Mesodermal cell (in vitro differentiated cells): Measurements from ENCODE around the gene GALNT13.

Experiments
- H3K27ac ChIP-seq: 2 replicates; pipeline ENCODE4 v1.7.0; 2013; ENCODE audit warnings: mild to moderate bottlenecking, low read depth, low read length, moderate library complexity; ENCODE audit not compliant: severe bottlenecking
- H3K36me3 ChIP-seq: 2 replicates; pipeline ENCODE4 v1.7.1; 2013; ENCODE audit warnings: mild to moderate bottlenecking, low read length, moderate library complexity; ENCODE audit not compliant: control insufficient read depth, insufficient read depth
- H3K4me1 ChIP-seq: one replicate; pipeline ENCODE4 v1.7.1; 2013; ENCODE audit warnings: mild to moderate bottlenecking, low read length; ENCODE audit not compliant: insufficient read depth, control insufficient read depth, poor library complexity, severe bottlenecking
- H3K4me3 ChIP-seq: 2 replicates; pipeline ENCODE4 v1.7.0; 2013; ENCODE audit warnings: low read length, control low read depth, mild to moderate bottlenecking; ENCODE audit not compliant: insufficient read depth, poor library complexity, severe bottlenecking; ENCODE audit errors: extremely low read depth
- H3K9me3 ChIP-seq: 2 replicates; pipeline ENCODE4 v1.7.1; 2013; ENCODE audit warnings: mild to moderate bottlenecking, low read length, moderate library complexity; ENCODE audit not compliant: control insufficient read depth
- WGBS, 2 experiments: methylation state at CpG; one replicate each; pipeline ENCODE4 v1.1.5; 2013; ENCODE audit warnings: missing lambda C conversion rate in 2 of 2; ENCODE audit not compliant: insufficient coverage in 2 of 2; 5-methylcytosine and 5-hydroxymethylcytosine counted together

The GALNT13 gene

DNA sequence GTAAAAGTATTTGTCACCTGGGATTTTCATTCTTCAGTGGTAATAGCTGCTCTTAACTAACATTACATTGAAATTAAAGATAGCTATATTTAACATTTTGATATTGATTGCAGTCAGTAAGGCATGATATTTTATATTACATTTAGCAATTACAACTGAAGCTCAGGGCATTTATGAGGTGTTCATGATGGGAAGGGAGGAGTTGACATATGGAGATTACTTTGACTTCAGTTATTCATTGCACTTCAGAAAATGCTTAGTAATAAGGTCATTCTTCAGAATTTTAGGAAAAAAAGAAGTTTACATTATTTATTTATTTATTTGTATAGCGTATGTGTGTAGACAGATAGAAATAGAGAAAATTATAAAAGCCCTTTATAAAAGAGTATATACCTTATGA lies 352.0 kb downstream of the GALNT13 start:
- WGBS, 2 experiments = no CpG with 5 or more reads among the region's 1 CpG
- Histone ChIP-seq H3K9me3 (no peaks in the 10 kb centered on the region), H3K27ac (no peak overlapping the region), H3K4me1 (peaks cover 6% of the 10 kb centered on the region), H3K36me3 (no peaks in the 10 kb centered on the region), H3K4me3 (no peak overlapping the region)

DNA sequence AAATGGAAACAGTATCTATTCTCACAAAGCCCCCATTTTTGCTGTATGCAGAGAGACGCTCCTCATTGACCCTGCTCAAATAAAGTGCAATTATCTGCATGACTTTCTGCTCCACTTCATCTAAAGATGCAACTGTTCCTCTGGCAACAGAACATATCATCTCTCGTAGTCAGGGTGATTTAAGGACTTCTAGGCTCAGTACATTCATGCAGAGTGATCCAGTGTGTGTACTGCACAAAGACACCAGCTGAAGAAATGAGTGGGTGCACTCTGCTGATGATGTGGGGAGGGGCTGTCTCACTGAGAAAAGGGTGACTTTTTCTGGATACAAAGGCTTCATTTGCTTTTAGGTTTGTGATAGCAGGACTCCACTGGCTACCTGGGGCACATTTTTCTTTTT lies 355.2 kb downstream of the GALNT13 start:
- 100% methylated on average over 1 to 2 of the region's 2 CpGs for WGBS, 2 experiments
- Histone ChIP-seq H3K27ac (no peak overlapping the region), H3K36me3 (no peaks in the 10 kb centered on the region), H3K4me1 (peaks cover 12% of the 10 kb centered on the region), H3K9me3 (no peaks in the 10 kb centered on the region), H3K4me3 (no peak overlapping the region)

DNA sequence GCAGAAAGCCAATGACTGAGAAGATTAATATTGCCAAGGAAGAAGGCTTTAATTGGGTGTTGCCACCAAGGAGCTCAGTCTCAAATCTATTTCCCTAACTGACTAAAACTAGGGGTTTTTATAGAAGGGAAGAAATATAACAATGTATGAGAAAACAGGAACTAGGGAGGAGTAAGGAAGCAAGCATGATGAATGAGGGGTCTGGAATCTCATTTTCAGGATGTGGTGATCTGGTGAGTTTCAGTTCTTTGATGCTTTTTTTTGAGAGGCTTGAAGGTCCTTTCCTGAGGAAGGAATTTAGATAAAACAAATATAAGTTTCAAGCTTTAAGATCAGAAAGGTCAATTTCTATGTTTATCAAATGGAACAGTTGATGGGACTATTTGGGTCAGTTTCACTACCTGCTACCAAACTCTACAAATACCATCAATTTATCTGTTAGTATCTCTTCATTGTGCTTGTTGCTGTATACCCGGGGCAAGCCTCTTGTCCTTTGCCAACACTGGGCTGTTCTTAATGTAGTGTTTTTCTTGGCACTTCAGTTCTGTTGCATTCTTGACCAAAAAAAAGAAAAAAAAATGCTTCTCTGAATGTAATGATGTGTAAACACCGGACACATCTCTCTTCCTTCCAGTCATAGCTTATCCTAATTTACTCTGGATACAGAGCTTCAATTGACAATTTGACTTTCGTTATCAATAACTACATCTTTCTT lies 357.0 kb downstream of the GALNT13 start:
- 90 to 100% methylated on average over 1 to 2 of the region's 3 CpGs for WGBS, 2 experiments
- H3K27ac ChIP-seq = no peak overlapping the region
- no peak overlapping the region for H3K4me3 ChIP-seq
- no peaks in the 10 kb centered on the region for H3K9me3 ChIP-seq
- H3K4me1 ChIP-seq = peaks cover 12% of the 10 kb centered on the region
- H3K36me3 ChIP-seq = no peaks in the 10 kb centered on the region

DNA sequence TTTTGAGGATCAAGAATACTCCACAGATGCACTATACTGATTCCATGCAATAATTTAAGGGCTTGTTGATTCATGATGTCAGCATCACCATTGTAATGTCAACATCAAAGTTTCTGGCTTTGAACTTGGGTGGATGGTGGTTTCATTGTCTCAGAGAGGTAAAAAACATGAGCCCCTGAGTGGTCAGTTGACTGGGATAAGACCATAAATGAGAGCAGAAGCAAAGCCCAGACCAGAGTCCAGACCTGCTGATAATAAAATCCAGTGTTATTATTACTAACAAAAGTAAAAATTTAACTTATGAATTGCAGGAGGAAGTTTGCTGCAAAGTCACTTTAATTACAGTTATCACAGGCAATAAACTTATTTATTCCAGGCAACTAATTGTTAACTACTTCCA lies 358.2 kb downstream of the GALNT13 start:
- Histone ChIP-seq H3K4me3 (no peak overlapping the region), H3K9me3 (no peaks in the 10 kb centered on the region), H3K27ac (no peak overlapping the region), H3K4me1 (peaks cover 12% of the 10 kb centered on the region), H3K36me3 (no peaks in the 10 kb centered on the region)

DNA sequence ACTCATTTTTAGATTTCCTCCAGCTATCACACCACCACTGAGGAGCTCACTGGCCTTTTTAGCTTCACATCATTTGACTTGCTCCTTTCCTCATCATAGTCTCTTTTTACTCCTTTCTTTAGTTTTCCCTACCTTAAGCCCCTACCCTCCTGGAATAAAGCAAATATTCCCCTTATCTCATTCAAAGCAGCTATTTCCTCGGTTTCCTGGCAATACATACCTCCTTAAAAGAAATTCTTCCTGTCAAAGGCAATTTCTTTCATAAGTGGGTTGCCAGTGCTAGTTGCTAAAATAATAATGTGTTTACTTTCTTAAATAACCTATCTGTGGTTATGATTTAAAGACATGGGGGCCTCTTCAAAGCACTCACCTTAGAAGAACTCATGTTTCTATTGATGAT lies 359.3 kb downstream of the GALNT13 start:
- peak overlapping the region; percentile 32 for H3K27ac ChIP-seq
- no peaks in the 10 kb centered on the region for H3K36me3 ChIP-seq
- no CpG with 5 or more reads among the region's 1 CpG for WGBS, 2 experiments
- H3K4me3 ChIP-seq = no peak overlapping the region
- peaks cover 12% of the 10 kb centered on the region for H3K4me1 ChIP-seq
- no peaks in the 10 kb centered on the region for H3K9me3 ChIP-seq

DNA sequence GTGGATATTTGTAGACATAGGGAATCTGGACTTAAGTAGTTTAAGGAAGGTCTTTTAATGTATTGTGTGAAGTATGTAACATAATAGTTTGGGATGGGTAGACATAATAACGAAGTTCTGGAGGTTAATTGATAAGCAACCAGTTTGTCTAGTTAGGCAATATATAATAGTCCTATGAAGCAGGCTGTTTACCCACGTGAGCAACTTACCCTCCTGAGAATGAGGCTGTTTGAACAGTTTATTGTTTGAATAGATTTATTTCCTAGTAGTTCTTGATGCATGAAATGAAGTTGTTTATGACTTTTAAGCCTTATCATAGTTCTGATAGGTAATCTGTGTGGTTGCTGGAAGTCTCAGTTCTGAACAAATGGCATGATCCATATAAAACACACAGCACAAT lies 361.5 kb downstream of the GALNT13 start:
- Histone ChIP-seq H3K36me3 (no peaks in the 10 kb centered on the region), H3K9me3 (no peaks in the 10 kb centered on the region), H3K4me3 (no peak overlapping the region), H3K4me1 (peaks cover 11% of the 10 kb centered on the region), H3K27ac (no peak overlapping the region)
- 86 to 100% methylated on average over 1 to 2 of the region's 2 CpGs for WGBS, 2 experiments

DNA sequence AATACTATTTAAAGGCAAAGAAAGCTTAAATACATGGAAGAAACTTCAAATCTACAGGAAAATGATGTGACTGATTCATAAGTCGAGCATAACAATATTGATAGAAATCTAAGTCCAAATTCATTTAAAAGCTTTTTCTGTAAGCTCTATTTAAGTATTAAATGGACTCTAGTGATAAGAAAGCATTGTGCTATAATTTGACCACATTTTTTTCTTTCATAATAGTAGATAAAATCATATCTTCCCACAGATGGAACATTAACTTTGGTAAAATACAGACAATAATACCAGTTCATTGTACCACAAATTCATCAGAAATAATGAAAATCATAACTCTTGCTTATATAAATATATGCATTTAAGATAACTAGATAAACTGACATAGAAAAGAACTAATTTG lies 366.5 kb downstream of the GALNT13 start:
- no peaks in the 10 kb centered on the region for H3K36me3 ChIP-seq
- H3K4me3 ChIP-seq = no peak overlapping the region
- WGBS, 2 experiments = no CpG with 5 or more reads among the region's 1 CpG
- no peak overlapping the region for H3K27ac ChIP-seq
- H3K9me3 ChIP-seq = no peaks in the 10 kb centered on the region
- no peaks in the 10 kb centered on the region for H3K4me1 ChIP-seq

DNA sequence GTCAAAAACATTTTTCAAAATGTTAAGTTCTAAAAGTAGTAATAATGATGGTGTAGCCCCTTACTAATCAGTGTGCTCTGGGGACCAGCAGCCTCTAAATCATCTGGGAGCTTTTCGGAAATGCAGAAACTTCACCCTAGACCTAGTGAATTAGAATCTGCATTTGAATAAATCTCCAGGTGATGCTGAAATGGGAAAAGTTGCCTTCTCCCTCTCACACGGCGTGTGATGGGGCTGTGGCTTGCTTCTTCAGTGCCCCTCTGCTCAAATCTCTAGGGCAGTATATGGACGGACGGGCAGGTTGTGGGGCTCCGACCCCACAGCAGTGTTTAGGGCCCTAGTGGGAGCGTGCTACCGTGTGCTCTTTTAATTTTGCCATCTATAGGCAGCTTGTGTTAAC lies 368.6 kb downstream of the GALNT13 start:
- Histone ChIP-seq H3K9me3 (no peaks in the 10 kb centered on the region), H3K4me1 (no peaks in the 10 kb centered on the region), H3K4me3 (no peak overlapping the region), H3K27ac (no peak overlapping the region), H3K36me3 (no peaks in the 10 kb centered on the region)
- 88 to 93% methylated on average over 4 to 7 of the region's 8 CpGs for WGBS, 2 experiments

DNA sequence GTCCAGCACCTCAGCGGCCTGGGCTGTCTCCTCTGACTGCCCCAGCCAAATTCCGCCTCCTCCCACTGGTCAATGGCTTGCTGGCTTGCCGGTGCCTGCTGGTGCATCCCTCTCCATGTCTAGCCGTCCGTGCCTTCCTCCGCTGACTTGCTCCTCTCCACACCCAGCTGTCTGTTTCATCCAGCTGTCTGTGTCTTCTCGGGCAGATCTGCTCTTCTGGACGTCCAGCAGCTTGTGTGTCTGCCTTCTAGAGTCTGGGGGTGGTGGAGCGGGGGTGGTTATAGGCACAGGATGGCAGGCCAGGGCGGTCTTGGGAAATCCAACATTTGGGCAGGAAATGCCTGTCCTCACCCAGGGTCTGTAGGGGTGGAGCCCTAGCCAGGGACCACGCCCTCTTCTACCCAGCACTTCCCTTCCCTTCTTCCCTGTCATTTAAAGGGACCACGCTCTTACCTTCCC lies 369.2 kb downstream of the GALNT13 start:
- no peaks in the 10 kb centered on the region for H3K36me3 ChIP-seq
- H3K4me3 ChIP-seq = no peak overlapping the region
- no peaks in the 10 kb centered on the region for H3K9me3 ChIP-seq
- no peaks in the 10 kb centered on the region for H3K4me1 ChIP-seq
- WGBS, 2 experiments = 91 to 93% methylated on average over 4 to 5 of the region's 12 CpGs
- no peak overlapping the region for H3K27ac ChIP-seq

DNA sequence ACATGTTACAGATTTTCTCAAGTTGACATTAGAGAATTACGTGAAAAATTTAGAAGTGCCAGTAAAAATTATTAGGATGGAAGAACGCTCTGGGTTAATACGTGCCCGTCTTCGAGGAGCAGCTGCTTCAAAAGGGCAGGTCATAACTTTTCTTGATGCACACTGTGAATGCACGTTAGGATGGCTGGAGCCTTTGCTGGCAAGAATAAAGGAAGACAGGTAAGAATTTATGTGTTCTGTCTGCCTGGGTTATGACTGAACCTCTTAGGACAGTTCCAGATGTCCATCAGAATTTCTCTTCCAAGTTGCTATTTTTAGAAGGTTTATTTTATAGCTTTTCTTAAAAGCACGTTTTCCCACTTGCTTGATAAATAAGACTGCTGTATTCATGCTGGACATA lies 371.0 kb downstream of the GALNT13 start:
- 100% methylated on average over 4 to 5 of the region's 7 CpGs for WGBS, 2 experiments

DNA sequence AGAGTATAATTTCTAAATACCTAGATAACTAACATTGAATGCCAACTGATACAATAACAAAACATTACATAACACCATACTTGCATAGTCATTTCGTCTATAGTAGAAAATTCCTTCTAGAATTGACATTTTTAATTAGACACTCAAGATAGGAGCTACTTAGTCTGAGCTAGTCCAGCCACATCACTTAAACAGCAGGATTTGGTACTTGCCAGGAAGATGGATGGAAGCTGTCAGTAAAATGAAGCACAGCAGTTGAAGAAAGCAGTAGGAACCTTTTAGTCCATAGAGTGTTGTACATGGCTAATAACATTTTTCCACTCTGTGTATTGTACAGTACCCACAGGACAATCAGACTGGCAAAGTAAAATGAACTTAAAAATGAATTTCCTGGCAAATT lies 372.0 kb downstream of the GALNT13 start:
- no peaks in the 10 kb centered on the region for H3K4me1 ChIP-seq
- H3K4me3 ChIP-seq = no peak overlapping the region
- no peaks in the 10 kb centered on the region for H3K36me3 ChIP-seq
- H3K9me3 ChIP-seq = no peaks in the 10 kb centered on the region
- no peak overlapping the region for H3K27ac ChIP-seq
- no CpG with 5 or more reads among the region's 1 CpG for WGBS, 2 experiments

More for the DNA sequence above, 371.0 kb downstream of the GALNT13 start:
- H3K27ac ChIP-seq = no peak overlapping the region
- no peaks in the 10 kb centered on the region for H3K9me3 ChIP-seq
- H3K4me3 ChIP-seq = no peak overlapping the region
- no peaks in the 10 kb centered on the region for H3K36me3 ChIP-seq
- no peaks in the 10 kb centered on the region for H3K4me1 ChIP-seq
